OCI-LY7 (cell line): Measurements from ENCODE around the gene CORO7. TPM values are rescaled to one million over a fixed set of nuclear protein-coding genes. Genes with fewer than 3 reads are reported as not detected.
A peak's percentile ranks its signal among the peaks of the same experiment; 100 is the strongest.

Source experiments
- BruUV-seq: library from RNA; stranded (reverse); fragments of 400-500 nt; replicated peaks from 2 replicates; lab custom pipeline; 2021; lab: Mats Ljungman, UMichigan
- CTCF ChIA-PET: fragments of 300-600 bp; sonication (Branson Sonifier 250); formaldehyde crosslinking; loops from one replicate; lab custom pipeline; 2022; ENCODE audit warnings: antibody characterized with exemption; ENCODE audit not compliant: unreplicated experiment; lab: Charles Lee
- POLR2A ChIA-PET: fragments of 300-600 bp; sonication (Branson Sonifier 250); formaldehyde crosslinking; loops from one replicate; lab custom pipeline; 2022; ENCODE audit warnings: antibody characterized with exemption; lab: Charles Lee
- DNase-seq: peaks from one replicate; pipeline ENCODE4 v3.0.0-alpha.2; 2015; ENCODE audit warnings: low spot score
- H2AFZ ChIP-seq: fragments of 200-600 bp; sonication (generic), shearing (Covaris generic); 2 replicates; pipeline ENCODE4 v1.6.1; 2014; ENCODE audit warnings: mild to moderate bottlenecking, antibody characterized with exemption, low read length, moderate library complexity
- H3K27ac ChIP-seq: fragments of 200-600 bp; sonication (generic); 2 replicates; pipeline ENCODE4 v1.5.1; 2014; ENCODE audit warnings: mixed run types, low read depth, mild to moderate bottlenecking, moderate library complexity, low read length, inconsistent platforms; ENCODE audit not compliant: poor library complexity, severe bottlenecking
- H3K36me3 ChIP-seq: fragments of 200-600 bp; sonication (generic); 2 replicates; pipeline ENCODE4 v1.6.1; 2014; ENCODE audit warnings: mild to moderate bottlenecking, antibody characterized with exemption, low read length, moderate library complexity, mixed read lengths; ENCODE audit not compliant: insufficient read depth
- H3K4me1 ChIP-seq: fragments of 200-600 bp; sonication (generic); 2 replicates; pipeline ENCODE4 v1.5.1; 2014; ENCODE audit warnings: mild to moderate bottlenecking, low read length; ENCODE audit not compliant: insufficient read depth, poor library complexity, severe bottlenecking
- H3K4me2 ChIP-seq: fragments of 200-600 bp; sonication (generic); 2 replicates; pipeline ENCODE4 v1.6.1; 2014; ENCODE audit warnings: mild to moderate bottlenecking, low read length
- H3K4me3 ChIP-seq: fragments of 200-600 bp; sonication (generic); 2 replicates; pipeline ENCODE4 v1.5.1; 2014; ENCODE audit warnings: mild to moderate bottlenecking, low read depth, low read length; ENCODE audit not compliant: poor library complexity, severe bottlenecking
- H3K79me2 ChIP-seq: fragments of 200-600 bp; sonication (generic); 2 replicates; pipeline ENCODE4 v1.6.1; 2016; ENCODE audit warnings: low read depth, mild to moderate bottlenecking, low read length, moderate library complexity, mixed read lengths; ENCODE audit not compliant: insufficient read depth
- H3K9me2 ChIP-seq: fragments of 200-600 bp; sonication (generic); 2 replicates; pipeline ENCODE4 v1.6.1; 2016; ENCODE audit warnings: mild to moderate bottlenecking, low read length, mixed read lengths; ENCODE audit not compliant: insufficient read depth
- H3K9me3 ChIP-seq: fragments of 200-600 bp; sonication (generic); 2 replicates; pipeline ENCODE4 v1.6.1; 2014; ENCODE audit warnings: mild to moderate bottlenecking, mixed run types, low read length, mixed read lengths
- H4K20me1 ChIP-seq: fragments of 200-600 bp; sonication (generic); 2 replicates; pipeline ENCODE4 v1.6.1; 2014; ENCODE audit warnings: mild to moderate bottlenecking, antibody characterized with exemption, low read length, moderate library complexity, mixed read lengths; ENCODE audit not compliant: insufficient read depth
- CTCF ChIP-seq: fragments of 200-600 bp; sonication (generic); conservative IDR thresholded peaks from 2 replicates; pipeline ENCODE4 v1.5.1; 2014; ENCODE audit warnings: mild to moderate bottlenecking, antibody characterized with exemption, low read length, moderate library complexity, mixed read lengths
- EZH2phosphoT487 ChIP-seq: fragments of 200-600 bp; sonication (generic); IDR thresholded peaks from 2 replicates; pipeline ENCODE4 v1.6.1; 2018; ENCODE audit warnings: low read depth, borderline replicate concordance, mild to moderate bottlenecking, mixed run types, antibody characterized with exemption, low read length, moderate library complexity, mixed read lengths
- intact Hi-C: fragments of 100-400 bp; cut with micrococcal nuclease; formaldehyde crosslinking; loops from one replicate; pipeline ENCODE4 v1.10.0; 2022; ENCODE audit not compliant: unreplicated experiment
- total RNA-seq, 2 experiments: library from RNA; depleted of rRNA in 1 of 2; stranded (reverse); fragments of >200 nt in 1 of 2; shearing (Covaris generic) in 1 of 2; gene quantifications; 2 replicates each; pipeline ENCODE4 v1.2.3, GENCODE V29; 2014 to 2022

CORO7 gene
- total RNA-seq, 2 experiments from 2014 or later: 77.2 to 112 TPM

GRCh38 chr16:4359914-4360313, 56.5 kb downstream of the CORO7 start:
- Histone ChIP-seq H3K9me2 (no peaks in the 10 kb centered on the region), H3K4me1 (peaks cover 12% of the 10 kb centered on the region), H3K79me2 (no peaks in the 10 kb centered on the region), H3K9me3 (no peaks in the 10 kb centered on the region), H3K36me3 (peaks cover 72% of the 10 kb centered on the region), H3K4me3 (no peak overlapping the region), H4K20me1 (no peaks in the 10 kb centered on the region), H3K4me2 (no peak overlapping the region), H3K27ac (no peak overlapping the region), H2AFZ (no peak overlapping the region)
- no peak for TF ChIP-seq CTCF
- no peak for TF ChIP-seq EZH2phosphoT487
- intact Hi-C loops: loop anchor here (1.0 kb wide), 1 partner anchor 42 kb away; no protein-coding TSS in a partner anchor
- BruUV-seq: no TSS peak
- ChIA-PET POLR2A (interaction anchor here (0.6 kb wide), 1 partner anchor 443 kb away, joined by 4 read pairs; no protein-coding TSS in a partner anchor), CTCF (no interaction called here)
- DNase-seq: no peak

GRCh38 chr16:4358831-4359561, 57.4 kb downstream of the CORO7 start:
- ChIA-PET POLR2A (interaction anchor here (0.6 kb wide), 1 partner anchor 116 kb away, joined by 3 read pairs; no protein-coding TSS in a partner anchor), CTCF (interaction anchor here (0.5 kb wide), 1 partner anchor 43 kb away, joined by 3 read pairs; no protein-coding TSS in a partner anchor)
- H3K36me3 ChIP-seq: peaks cover 69% of the 10 kb centered on the region
- H3K79me2 ChIP-seq: no peaks in the 10 kb centered on the region
- H4K20me1 ChIP-seq: no peaks in the 10 kb centered on the region
- H3K27ac ChIP-seq: no peak overlapping the region
- H3K4me2 ChIP-seq: no peak overlapping the region
- no TSS peak for BruUV-seq
- peak; percentile 89 for TF ChIP-seq CTCF
- TF ChIP-seq EZH2phosphoT487: no peak
- H3K4me1 ChIP-seq: peaks cover 12% of the 10 kb centered on the region
- DNase-seq: peak; percentile 65
- no peak overlapping the region for H2AFZ ChIP-seq
- no peak overlapping the region for H3K4me3 ChIP-seq
- intact Hi-C loops: loop anchor here (1.0 kb wide), 1 partner anchor 43 kb away; no protein-coding TSS in a partner anchor
- no peaks in the 10 kb centered on the region for H3K9me2 ChIP-seq
- H3K9me3 ChIP-seq: no peaks in the 10 kb centered on the region

GRCh38 chr16:4358236-4358635, 58.2 kb downstream of the CORO7 start:
- CTCF ChIA-PET: no interaction called here
- BruUV-seq: no TSS peak
- Histone ChIP-seq H3K4me1 (peaks cover 10% of the 10 kb centered on the region), H3K36me3 (peaks cover 61% of the 10 kb centered on the region), H2AFZ (no peak overlapping the region), H3K27ac (no peak overlapping the region), H3K79me2 (no peaks in the 10 kb centered on the region), H3K4me2 (no peak overlapping the region), H3K4me3 (no peak overlapping the region), H4K20me1 (no peaks in the 10 kb centered on the region), H3K9me3 (no peaks in the 10 kb centered on the region), H3K9me2 (no peaks in the 10 kb centered on the region)
- no peak for DNase-seq
- POLR2A ChIA-PET: no interaction called here
- no peak for TF ChIP-seq CTCF
- no peak for TF ChIP-seq EZH2phosphoT487
- intact Hi-C loops: no loop called here
